Measurements from ENCODE around the gene PAPSS2.

- no peak for TF ChIP-seq ATF2 (CRISPR knock-in tag; IDR thresholded peaks at IDR 0.05; ENCODE audit: borderline replicate concordance, low read depth)
- no peak for TF ChIP-seq CTCF (IDR thresholded peaks at IDR 0.05)
- TF ChIP-seq ZNF512 (CRISPR knock-in tag; IDR thresholded peaks at IDR 0.05; ENCODE audit: borderline replicate concordance): no peak
- no peak for TF ChIP-seq CREM (CRISPR knock-in tag; IDR thresholded peaks at IDR 0.05)
- TF ChIP-seq SMAD3 (CRISPR knock-in tag; IDR thresholded peaks at IDR 0.05; ENCODE audit: borderline replicate concordance): no peak
- no peak for TF ChIP-seq NR1H2 (CRISPR knock-in tag; IDR thresholded peaks at IDR 0.05)
- no peak for TF ChIP-seq MXD4 (CRISPR knock-in tag; IDR thresholded peaks at IDR 0.05; ENCODE audit: borderline replicate concordance)
- TF ChIP-seq NFE2L1 (CRISPR knock-in tag; IDR thresholded peaks at IDR 0.05): no peak
- TF ChIP-seq ESRRA (CRISPR knock-in tag; IDR thresholded peaks at IDR 0.05; ENCODE audit: borderline replicate concordance): no peak
- TF ChIP-seq CREB1 (CRISPR knock-in tag; IDR thresholded peaks at IDR 0.05): no peak
- TF ChIP-seq ZSCAN18 (CRISPR knock-in tag; IDR thresholded peaks at IDR 0.05): no peak
- no peak for TF ChIP-seq ZNF138 (CRISPR knock-in tag; conservative IDR thresholded peaks at IDR 0.05)
Measured at GRCh38 chr10:87674943-87675342, 15.3 kb downstream of the PAPSS2 start.

All from WTC11 (cell line).